GM12873 (cell line): Measurements from ENCODE around the gene PLA2G4D.

Experiments used
- CTCF ChIP-seq: IDR thresholded peaks from 2 replicates; pipeline ENCODE4 v1.5.1; 2012; ENCODE audit warnings: low read depth, mild to moderate bottlenecking, moderate library complexity, low read length, control low read depth; ENCODE audit not compliant: insufficient read depth; ENCODE audit errors: missing control alignments

Gene PLA2G4D

GRCh38 chr15:42138968-42139386, 44.6 kb upstream of the PLA2G4D start:
- TF ChIP-seq CTCF: no peak

DNA sequence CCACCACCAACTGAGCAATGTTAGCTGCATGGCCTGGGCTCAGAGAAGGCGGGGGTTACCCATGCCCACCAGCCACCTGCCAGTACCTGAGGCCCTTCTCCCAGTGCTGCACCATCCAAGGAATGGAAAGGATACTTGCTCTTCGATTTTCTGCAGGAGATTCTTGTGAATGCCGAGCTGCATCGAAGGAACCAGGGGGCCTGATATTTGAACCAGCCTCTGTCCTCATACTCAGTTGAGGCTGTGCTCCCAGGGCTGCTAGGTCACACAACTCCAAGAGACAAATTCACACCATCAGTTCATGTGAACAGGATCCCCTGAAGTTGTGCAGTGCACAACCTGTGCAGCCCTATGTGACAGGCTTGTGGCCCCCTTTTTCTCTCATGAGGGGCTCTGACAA, 44.0 kb upstream of the PLA2G4D start:
- TF ChIP-seq CTCF: no peak

DNA sequence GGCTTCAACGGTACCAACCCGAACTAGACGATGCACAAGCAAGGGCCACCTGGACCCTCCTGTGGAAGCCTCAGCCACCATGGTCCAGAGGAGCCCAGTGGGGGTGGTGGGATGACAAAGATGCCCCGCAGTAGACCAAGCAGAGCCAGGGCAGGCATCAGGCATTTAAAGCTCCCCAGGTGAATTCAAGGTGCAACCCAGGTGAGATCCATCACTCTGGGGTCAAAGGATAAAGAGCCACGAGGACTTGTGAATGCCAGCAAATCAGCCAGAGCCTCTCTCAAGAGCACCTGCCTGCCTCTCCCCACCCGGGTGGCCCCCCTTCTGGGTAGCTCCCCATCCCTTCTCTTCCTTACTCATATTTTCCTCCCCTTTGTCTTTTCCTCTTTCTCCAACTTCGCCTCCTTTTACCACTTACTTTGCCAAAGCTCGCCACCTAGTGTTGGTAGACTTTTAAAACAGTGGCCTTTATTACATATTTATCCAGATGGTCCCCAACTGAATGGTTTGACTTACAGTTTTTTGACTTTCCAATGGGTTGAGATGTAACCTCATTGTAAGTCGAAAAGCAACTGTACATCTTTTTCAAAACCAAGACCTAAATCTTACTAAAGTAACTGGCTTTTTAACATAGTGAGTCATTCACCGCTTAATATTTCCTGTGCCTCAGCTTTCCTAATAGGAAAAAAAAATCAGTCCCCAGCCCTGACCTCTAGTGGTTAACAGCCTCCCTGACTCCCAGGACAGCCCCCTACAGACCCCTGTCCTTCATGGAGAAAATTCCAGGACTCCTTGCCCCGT, 43.3 kb upstream of the PLA2G4D start:
- TF ChIP-seq CTCF: peak; percentile 59

DNA sequence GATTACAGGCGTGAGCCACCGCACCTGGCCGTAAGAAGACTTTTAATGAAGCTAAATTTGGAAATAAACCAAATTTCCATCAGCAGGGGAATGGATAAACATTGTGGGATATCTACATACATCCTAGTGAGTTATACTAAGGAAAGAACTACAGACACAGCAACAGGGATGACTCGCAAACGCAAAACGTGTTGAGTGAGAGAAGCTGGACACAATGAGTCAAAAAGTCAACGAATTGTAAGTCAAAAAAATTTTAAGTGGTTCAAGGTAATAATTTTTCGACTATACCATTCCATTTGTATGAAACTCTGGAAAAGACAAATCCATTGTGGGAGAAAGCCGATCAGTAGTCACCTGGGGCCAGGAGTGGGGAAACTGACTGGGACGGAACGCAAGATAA, 42.2 kb upstream of the PLA2G4D start:
- no peak for TF ChIP-seq CTCF

DNA sequence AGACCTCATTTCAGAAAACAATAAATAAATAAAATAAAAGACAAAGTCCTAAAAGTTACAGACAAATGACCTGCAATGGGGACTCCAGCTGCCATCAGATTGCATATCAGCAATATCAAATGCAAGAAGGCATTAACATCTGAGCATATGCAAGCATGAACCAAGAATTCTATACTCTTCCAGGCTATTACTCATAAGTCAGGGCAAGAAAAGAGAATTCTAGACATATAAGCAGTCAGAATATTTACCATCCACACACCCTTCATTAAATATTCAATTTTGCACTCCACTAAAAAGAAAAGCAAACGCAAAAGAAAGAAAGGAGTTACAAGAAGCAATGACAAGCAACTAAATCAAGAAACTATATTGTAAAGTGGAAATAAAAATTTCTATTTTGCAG, 41.0 kb upstream of the PLA2G4D start:
- TF ChIP-seq CTCF: no peak

DNA sequence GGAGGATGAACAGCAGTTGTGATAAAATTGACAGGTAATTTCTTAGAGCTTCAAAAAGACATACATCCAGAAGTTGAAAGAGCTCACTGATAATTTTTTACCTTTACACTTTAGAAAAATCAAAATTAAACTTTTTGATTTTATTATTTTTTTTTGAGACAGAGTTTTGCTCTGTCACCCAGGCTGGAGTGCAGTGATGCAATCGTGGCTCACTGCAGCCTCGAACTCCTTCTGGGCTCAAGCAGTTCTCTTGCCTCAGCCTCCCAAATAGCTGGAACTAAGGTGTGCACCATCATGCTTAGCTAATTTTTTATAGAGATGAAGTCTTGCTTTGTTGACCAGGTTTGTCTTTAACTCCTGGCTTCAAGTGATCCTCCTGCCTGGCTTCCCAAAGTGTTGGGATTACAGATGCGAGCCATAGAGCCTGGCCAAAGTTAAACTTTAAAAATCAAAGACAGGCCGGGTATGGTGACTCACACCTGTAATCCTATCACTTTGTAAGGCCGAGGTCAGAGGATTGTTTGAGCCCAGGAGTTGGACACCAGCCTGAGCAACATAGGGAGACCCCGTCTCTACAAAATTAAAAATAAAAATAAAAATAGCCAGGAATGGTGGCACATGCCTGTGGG, 40.4 kb upstream of the PLA2G4D start:
- no peak for TF ChIP-seq CTCF

GRCh38 chr15:42133886-42134502, 39.6 kb upstream of the PLA2G4D start:
- TF ChIP-seq CTCF: peak; percentile 86
